Smooth muscle cell (in vitro differentiated cells): Measurements from ENCODE around the gene SLC35E3. TPM values are rescaled to one million over a fixed set of nuclear protein-coding genes. Genes with fewer than 3 reads are reported as not detected.

ENCODE experiments used
- DNase-seq: peaks from one replicate; lab custom pipeline; 2025; ENCODE audit not compliant: unreplicated experiment; lab: John Stamatoyannopoulos, UW
- H2AFZ ChIP-seq: fragments of 200-600 bp; sonication (generic); 2 replicates; pipeline ENCODE4 v1.6.0; 2016; ENCODE audit warnings: antibody characterized with exemption, low read depth, mild to moderate bottlenecking
- H3F3A ChIP-seq: fragments of 200-600 bp; sonication (generic); 2 replicates; pipeline ENCODE4 v1.6.0; 2017; ENCODE audit warnings: antibody characterized with exemption, low read depth
- H3K27ac ChIP-seq: fragments of 200-600 bp; sonication (generic); 2 replicates; pipeline ENCODE4 v1.5.1; 2016; ENCODE audit warnings: low read depth, mild to moderate bottlenecking
- H3K27me3 ChIP-seq: fragments of 200-600 bp; sonication (generic); 2 replicates; pipeline ENCODE4 v1.6.1; 2016; ENCODE audit warnings: low read depth, mild to moderate bottlenecking
- H3K36me3 ChIP-seq: fragments of 200-600 bp; sonication (generic); 2 replicates; pipeline ENCODE4 v1.5.1; 2016; ENCODE audit warnings: low read depth
- H3K4me1 ChIP-seq: fragments of 200-600 bp; sonication (generic); 2 replicates; pipeline ENCODE4 v1.5.1; 2016; ENCODE audit warnings: low read depth
- H3K4me2 ChIP-seq: fragments of 200-600 bp; sonication (generic); 2 replicates; pipeline ENCODE4 v1.6.0; 2016; ENCODE audit warnings: mild to moderate bottlenecking
- H3K4me3 ChIP-seq: fragments of 200-600 bp; sonication (generic); 2 replicates; pipeline ENCODE4 v1.5.1; 2016; ENCODE audit warnings: mild to moderate bottlenecking
- H3K79me2 ChIP-seq: fragments of 200-600 bp; sonication (generic); 2 replicates; pipeline ENCODE4 v1.6.0; 2016; ENCODE audit warnings: low read depth, mild to moderate bottlenecking
- H3K9ac ChIP-seq: fragments of 200-600 bp; sonication (generic); 2 replicates; pipeline ENCODE4 v1.6.0; 2016; ENCODE audit warnings: low read depth
- H3K9me3 ChIP-seq: fragments of 200-600 bp; sonication (generic); replicated peaks from 2 replicates; pipeline ENCODE4 v1.5.1; 2016; ENCODE audit warnings: low read depth
- H4K20me1 ChIP-seq: fragments of 200-600 bp; sonication (generic); 2 replicates; pipeline ENCODE4 v1.6.0; 2016; ENCODE audit warnings: low read depth
- CTCF ChIP-seq: fragments of 200-600 bp; sonication (generic); IDR thresholded peaks from 2 replicates; pipeline ENCODE4 v1.5.1; 2017; ENCODE audit warnings: borderline replicate concordance, mild to moderate bottlenecking, antibody characterized with exemption; ENCODE audit not compliant: insufficient read depth, poor library complexity, severe bottlenecking
- WGBS: methylation state at CpG from one replicate; pipeline ENCODE4 v1.1.7; 2016; ENCODE audit warnings: low lambda C conversion rate; 5-methylcytosine and 5-hydroxymethylcytosine counted together
- polyA plus RNA-seq: library from polyadenylated mRNA; unstranded; fragments of >200 nt; fragmentation: Nextera tagmentation; extraction: Ambion mirVana; gene quantifications from 2 replicates; pipeline ENCODE4 v1.2.1, GENCODE V29; 2016
- total RNA-seq: library from RNA; depleted of rRNA; stranded (reverse); fragments of >200 nt; gene quantifications from 2 replicates; pipeline ENCODE4 v1.2.3, GENCODE V29; 2014

The SLC35E3 gene
- total and polyA plus RNA-seq, 2 experiments from 2014 or later, result 8.9 to 18.8 TPM

- Histone ChIP-seq H3K4me1 (no peaks in the 10 kb centered on the region), H3K79me2 (no peaks in the 10 kb centered on the region), H3F3A (no peaks in the 10 kb centered on the region), H2AFZ (no peak overlapping the region), H3K9ac (no peak overlapping the region), H3K27ac (no peak overlapping the region), H3K4me3 (no peak overlapping the region), H3K27me3 (no peaks in the 10 kb centered on the region), H3K36me3 (peaks cover 6% of the 10 kb centered on the region), H3K9me3 (no peaks in the 10 kb centered on the region), H3K4me2 (no peak overlapping the region), H4K20me1 (no peaks in the 10 kb centered on the region)
- no peak for DNase-seq
- 98% methylated on average over 3 of the region's 3 CpGs for WGBS
- TF ChIP-seq CTCF, result no peak
Observed at GRCh38 chr12:68761442-68761812, 15.5 kb downstream of the SLC35E3 start.

DNA sequence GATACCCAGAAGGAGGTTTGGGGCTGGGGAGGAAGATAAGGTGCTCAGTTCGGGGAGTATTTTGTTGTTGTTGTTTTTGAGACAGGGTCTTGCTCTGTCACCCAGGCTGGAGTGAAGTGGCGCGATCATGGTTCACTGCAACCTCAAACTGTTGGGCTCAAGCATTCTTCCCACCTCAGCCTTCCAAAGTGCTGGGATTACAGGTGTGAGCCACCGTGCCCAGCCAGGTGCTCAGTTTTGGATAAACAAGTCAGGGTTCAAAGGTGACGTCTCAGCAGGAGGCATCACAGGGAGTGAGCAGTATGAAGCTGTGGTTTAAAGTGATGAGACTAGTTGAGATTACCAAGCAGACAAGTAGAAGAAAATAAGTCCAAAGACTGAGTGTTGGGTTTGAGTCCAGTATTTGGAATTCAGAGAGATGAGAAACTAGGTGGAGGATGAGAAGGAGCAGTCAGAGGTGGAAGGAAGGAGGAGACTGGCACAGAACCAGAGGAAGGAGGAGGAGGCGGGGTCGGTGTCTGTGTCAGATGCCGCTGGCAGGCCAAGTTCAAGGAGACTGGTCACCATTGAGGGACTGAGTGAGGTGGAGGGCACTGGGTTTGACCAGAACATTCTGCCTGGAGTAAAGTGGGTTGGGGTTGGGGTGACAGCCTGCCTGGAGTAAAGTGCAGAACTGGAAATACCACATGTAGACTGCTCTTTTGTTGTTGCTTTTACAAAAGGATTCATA lies 16.1 kb downstream of the SLC35E3 start:
- WGBS, result 95% methylated on average over 8 of the region's 8 CpGs
- Histone ChIP-seq H3K9ac (no peak overlapping the region), H4K20me1 (no peaks in the 10 kb centered on the region), H3K9me3 (no peaks in the 10 kb centered on the region), H3K4me1 (no peaks in the 10 kb centered on the region), H3K4me2 (no peak overlapping the region), H3K27ac (no peak overlapping the region), H2AFZ (no peak overlapping the region), H3K4me3 (no peak overlapping the region), H3K27me3 (no peaks in the 10 kb centered on the region), H3F3A (no peaks in the 10 kb centered on the region), H3K79me2 (no peaks in the 10 kb centered on the region), H3K36me3 (peaks cover 1% of the 10 kb centered on the region)
- TF ChIP-seq CTCF, result no peak
- no peak for DNase-seq

DNA sequence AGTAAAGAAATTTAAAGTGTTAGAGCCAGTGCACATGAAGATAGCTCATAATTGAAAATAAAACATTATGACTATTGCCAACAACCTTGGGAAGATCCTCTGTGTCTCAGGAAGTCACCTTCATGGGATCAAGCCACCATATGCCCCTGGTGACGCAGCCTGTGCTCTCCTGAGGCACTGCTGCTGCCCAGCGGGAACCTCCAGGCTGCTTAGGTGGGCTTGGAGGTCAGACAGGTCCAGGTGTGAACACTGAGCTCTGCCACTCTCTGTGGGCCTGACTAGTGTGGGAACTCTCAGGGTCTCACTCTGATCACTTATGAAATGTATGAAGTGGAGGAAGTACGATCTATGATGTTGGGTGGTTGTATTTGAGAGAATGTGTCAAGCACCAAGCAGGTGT lies 16.7 kb downstream of the SLC35E3 start:
- DNase-seq, result no peak
- Histone ChIP-seq H3K4me1 (no peaks in the 10 kb centered on the region), H3F3A (no peaks in the 10 kb centered on the region), H3K9ac (no peak overlapping the region), H3K27ac (no peak overlapping the region), H3K4me3 (no peak overlapping the region), H3K4me2 (no peak overlapping the region), H3K27me3 (no peaks in the 10 kb centered on the region), H3K79me2 (no peaks in the 10 kb centered on the region), H4K20me1 (no peaks in the 10 kb centered on the region), H2AFZ (no peak overlapping the region), H3K9me3 (no peaks in the 10 kb centered on the region), H3K36me3 (no peaks in the 10 kb centered on the region)
- no peak for TF ChIP-seq CTCF
- WGBS, result 94% methylated on average over 3 of the region's 3 CpGs

GRCh38 chr12:68765696-68766095 lies 19.7 kb downstream of the SLC35E3 start:
- Histone ChIP-seq H3K9ac (no peak overlapping the region), H3K4me2 (no peak overlapping the region), H3F3A (no peaks in the 10 kb centered on the region), H3K27me3 (no peaks in the 10 kb centered on the region), H2AFZ (no peak overlapping the region), H3K27ac (no peak overlapping the region), H3K79me2 (no peaks in the 10 kb centered on the region), H3K36me3 (no peaks in the 10 kb centered on the region), H4K20me1 (no peaks in the 10 kb centered on the region), H3K4me3 (no peak overlapping the region), H3K4me1 (no peaks in the 10 kb centered on the region), H3K9me3 (no peaks in the 10 kb centered on the region)
- 100% methylated on average over 1 of the region's 1 CpG for WGBS
- TF ChIP-seq CTCF, result no peak
- no peak for DNase-seq
